ENCODE data around the gene UQCRH.
"Not testable (repeated sequence)": the region's sequence is repeated elsewhere in the genome, so short reads cannot be mapped to it uniquely, and the experiment has no call there.

UQCRH gene

GRCh38 chr1:46344481-46344880 is 41.0 kb downstream of the UQCRH start:
- Histone ChIP-seq H3K9me3 (ENCODE audit: insufficient read depth, low read depth, low read length) (no peaks in the 10 kb centered on the region), H4K20me1 (ENCODE audit: insufficient read depth, low read length, poor library complexity, severe bottlenecking) (peaks cover 22% of the 10 kb centered on the region), H3K4me3 (ENCODE audit: low read length, poor library complexity, severe bottlenecking) (no peak overlapping the region), H3K4me2 (ENCODE audit: low read depth, low read length, poor library complexity, severe bottlenecking) (peak overlapping the region; percentile 100), H3K27me3 (ENCODE audit: insufficient read depth, low read length, poor library complexity, severe bottlenecking) (no peaks in the 10 kb centered on the region), H3K9ac (ENCODE audit: low read depth, low read length, poor library complexity, severe bottlenecking) (peak overlapping the region; percentile 4), H3K36me3 (ENCODE audit: insufficient read depth, low read length) (peaks cover 8% of the 10 kb centered on the region; the same call in 1 of the 2 replicates), H2AFZ (ENCODE audit: low read length) (no peak overlapping the region), H3F3A (ENCODE audit: low read depth) (no peaks in the 10 kb centered on the region), H3K79me2 (ENCODE audit: insufficient read depth, low read length) (peaks cover 50% of the 10 kb centered on the region), H3K9me2 (replicated peaks; ENCODE audit: low read depth, low read length) (no peaks in the 10 kb centered on the region), H3K4me1 (ENCODE audit: insufficient read depth, low read length, poor library complexity, severe bottlenecking) (peaks cover 42% of the 10 kb centered on the region)
- no peak for TF ChIP-seq EZH2phosphoT487 (IDR thresholded peaks at IDR 0.05; ENCODE audit: borderline replicate concordance)

- Histone ChIP-seq H3K4me3 (ENCODE audit: low read length, poor library complexity, severe bottlenecking) (no peak overlapping the region), H2AFZ (ENCODE audit: low read length) (no peak overlapping the region), H3K27me3 (ENCODE audit: insufficient read depth, low read length, poor library complexity, severe bottlenecking) (no peaks in the 10 kb centered on the region), H3K9me3 (ENCODE audit: insufficient read depth, low read depth, low read length) (no peaks in the 10 kb centered on the region), H3K4me2 (ENCODE audit: low read depth, low read length, poor library complexity, severe bottlenecking) (peak overlapping the region; percentile 100), H3F3A (ENCODE audit: low read depth) (no peaks in the 10 kb centered on the region), H3K4me1 (ENCODE audit: insufficient read depth, low read length, poor library complexity, severe bottlenecking) (peaks cover 37% of the 10 kb centered on the region), H3K36me3 (ENCODE audit: insufficient read depth, low read length) (peaks cover 16% of the 10 kb centered on the region; the same call in 1 of the 2 replicates), H4K20me1 (ENCODE audit: insufficient read depth, low read length, poor library complexity, severe bottlenecking) (peaks cover 22% of the 10 kb centered on the region), H3K9me2 (replicated peaks; ENCODE audit: low read depth, low read length) (no peaks in the 10 kb centered on the region), H3K79me2 (ENCODE audit: insufficient read depth, low read length) (peaks cover 47% of the 10 kb centered on the region), H3K9ac (ENCODE audit: low read depth, low read length, poor library complexity, severe bottlenecking) (peak overlapping the region; percentile 4)
- TF ChIP-seq EZH2phosphoT487 (IDR thresholded peaks at IDR 0.05; ENCODE audit: borderline replicate concordance) (no peak), CTCF (conservative IDR thresholded peaks at IDR 0.05; ENCODE audit: low read length) (no peak)
Observed at GRCh38 chr1:46345281-46345680, 41.8 kb downstream of the UQCRH start.

DNA sequence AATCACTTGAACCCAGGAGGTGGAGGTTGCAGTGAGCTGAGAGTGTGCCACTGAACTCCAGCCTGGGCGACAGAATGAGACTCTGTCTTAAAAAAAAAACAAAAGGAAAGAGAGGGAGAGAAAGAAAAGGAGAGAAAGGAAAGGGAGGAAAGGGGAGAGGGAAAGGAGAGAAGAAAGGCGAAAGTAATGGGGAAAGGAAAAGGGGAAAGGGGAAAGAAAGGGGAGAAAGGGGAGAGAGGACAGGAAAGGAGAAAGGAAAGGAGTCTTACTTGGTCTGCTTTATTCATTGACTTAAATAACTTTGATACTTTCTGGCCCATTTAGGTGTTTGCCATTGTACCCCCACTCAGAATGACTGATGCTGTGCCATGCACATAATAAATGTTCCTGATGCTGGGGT is 48.9 kb downstream of the UQCRH start:
- H3K36me3 ChIP-seq (ENCODE audit: insufficient read depth, low read length) = peaks cover 34% of the 10 kb centered on the region; the same call in 1 of the 2 replicates
- no peak overlapping the region for H3K4me2 ChIP-seq (ENCODE audit: low read depth, low read length, poor library complexity, severe bottlenecking)
- H3K9me3 ChIP-seq (ENCODE audit: insufficient read depth, low read depth, low read length) = no peaks in the 10 kb centered on the region
- no peak overlapping the region for H2AFZ ChIP-seq (ENCODE audit: low read length)
- H3K79me2 ChIP-seq (ENCODE audit: insufficient read depth, low read length) = no peaks in the 10 kb centered on the region
- no peak overlapping the region for H3K4me3 ChIP-seq (ENCODE audit: low read length, poor library complexity, severe bottlenecking)
- no peaks in the 10 kb centered on the region for H3K9me2 ChIP-seq (replicated peaks; ENCODE audit: low read depth, low read length)
- no peak for TF ChIP-seq CTCF (conservative IDR thresholded peaks at IDR 0.05; ENCODE audit: low read length)
- H3K4me1 ChIP-seq (ENCODE audit: insufficient read depth, low read length, poor library complexity, severe bottlenecking) = no peaks in the 10 kb centered on the region
- no peaks in the 10 kb centered on the region for H3K27me3 ChIP-seq (ENCODE audit: insufficient read depth, low read length, poor library complexity, severe bottlenecking)
- no peaks in the 10 kb centered on the region for H3F3A ChIP-seq (ENCODE audit: low read depth)
- H3K9ac ChIP-seq (ENCODE audit: low read depth, low read length, poor library complexity, severe bottlenecking) = no peak overlapping the region
- H4K20me1 ChIP-seq (ENCODE audit: insufficient read depth, low read length, poor library complexity, severe bottlenecking) = no peaks in the 10 kb centered on the region

GRCh38 chr1:46355920-46356319 is 52.4 kb downstream of the UQCRH start:
- H3K79me2 ChIP-seq (ENCODE audit: insufficient read depth, low read length); H3K9me2 ChIP-seq (replicated peaks; ENCODE audit: low read depth, low read length); H3K4me2 ChIP-seq (ENCODE audit: low read depth, low read length, poor library complexity, severe bottlenecking); H3F3A ChIP-seq (ENCODE audit: low read depth); H3K27me3 ChIP-seq (ENCODE audit: insufficient read depth, low read length, poor library complexity, severe bottlenecking); H3K9me3 ChIP-seq (ENCODE audit: insufficient read depth, low read depth, low read length); H2AFZ ChIP-seq (ENCODE audit: low read length); H3K4me1 ChIP-seq (ENCODE audit: insufficient read depth, low read length, poor library complexity, severe bottlenecking); H4K20me1 ChIP-seq (ENCODE audit: insufficient read depth, low read length, poor library complexity, severe bottlenecking); H3K9ac ChIP-seq (ENCODE audit: low read depth, low read length, poor library complexity, severe bottlenecking); H3K4me3 ChIP-seq (ENCODE audit: low read length, poor library complexity, severe bottlenecking): not testable (repeated sequence)
- H3K36me3 ChIP-seq (ENCODE audit: insufficient read depth, low read length) = peaks cover 26% of the 10 kb centered on the region; the same call in 1 of the 2 replicates
